ENCODE results near the gene RANBP17.
"Not testable (repeated sequence)": the region's sequence is repeated elsewhere in the genome, so short reads cannot be mapped to it uniquely, and the experiment has no call there.

RANBP17 gene

GRCh38 chr5:170960567-170960966, 98.7 kb downstream of the RANBP17 start:
- DNase-seq: no peak

GRCh38 chr5:170963521-170963920, 101.7 kb downstream of the RANBP17 start:
- DNase-seq: no peak

- DNase-seq: no peak
Measured at GRCh38 chr5:170974461-170974860, 112.6 kb downstream of the RANBP17 start.

GRCh38 chr5:170980261-170980660, 118.4 kb downstream of the RANBP17 start:
- not testable (repeated sequence) for DNase-seq

- DNase-seq: no peak
Measured at GRCh38 chr5:170985486-170985885, 123.7 kb downstream of the RANBP17 start.

GRCh38 chr5:170986598-170986997, 124.8 kb downstream of the RANBP17 start:
- DNase-seq: no peak

- DNase-seq: no peak
Measured at GRCh38 chr5:170993476-170993875, 131.7 kb downstream of the RANBP17 start.

GRCh38 chr5:171010086-171010485, 148.3 kb downstream of the RANBP17 start:
- no peak for DNase-seq

GRCh38 chr5:171010816-171011215, 149.0 kb downstream of the RANBP17 start:
- DNase-seq: no peak

GRCh38 chr5:171023508-171023907, 161.7 kb downstream of the RANBP17 start:
- no peak for DNase-seq

GRCh38 chr5:171024084-171024483, 162.3 kb downstream of the RANBP17 start:
- no peak for DNase-seq

GRCh38 chr5:171029401-171029800, 167.6 kb downstream of the RANBP17 start:
- DNase-seq: no peak

GRCh38 chr5:171031977-171032376, 170.2 kb downstream of the RANBP17 start:
- no peak for DNase-seq

- DNase-seq: no peak
Measured at GRCh38 chr5:171032435-171032973, 170.7 kb downstream of the RANBP17 start.

GRCh38 chr5:171041893-171042292, 180.1 kb downstream of the RANBP17 start:
- not testable (repeated sequence) for DNase-seq

GRCh38 chr5:171050916-171051315, 189.1 kb downstream of the RANBP17 start:
- DNase-seq: no peak

- DNase-seq: no peak
Measured at GRCh38 chr5:171055875-171056454, 194.1 kb downstream of the RANBP17 start.

- DNase-seq: no peak
Measured at GRCh38 chr5:171067540-171068130, 205.8 kb downstream of the RANBP17 start.

- no peak for DNase-seq
Measured at GRCh38 chr5:171074747-171075146, 212.9 kb downstream of the RANBP17 start.

GRCh38 chr5:171080186-171080938, 218.5 kb downstream of the RANBP17 start:
- no peak for DNase-seq

GRCh38 chr5:171081319-171081718, 219.5 kb downstream of the RANBP17 start:
- DNase-seq: no peak

- DNase-seq: no peak
Measured at GRCh38 chr5:171092194-171092593, 230.4 kb downstream of the RANBP17 start.

- no peak for DNase-seq
Measured at GRCh38 chr5:171093598-171093997, 231.8 kb downstream of the RANBP17 start.

- DNase-seq: no peak
Measured at GRCh38 chr5:171094356-171094755, 232.5 kb downstream of the RANBP17 start.
